Lower leg skin (tissue), 3 donors: ENCODE data around the gene AFF1.

Experiments used
- CTCF ChIP-seq, 3 donors: fragments of 450-650 bp; IDR thresholded peaks; one replicate each; pipeline ENCODE4 v1.5.1; 2016; ENCODE audit warnings: antibody characterized with exemption in 3 of 3, mild to moderate bottlenecking in 3 of 3, moderate library complexity in 2 of 3
- POLR2A ChIP-seq, 2 donors: fragments of 450-650 bp; IDR thresholded peaks; one replicate each; pipeline ENCODE4 v1.6.1; 2016 to 2017; ENCODE audit warnings: antibody characterized with exemption in 2 of 2, mild to moderate bottlenecking in 1 of 2, moderate library complexity in 1 of 2

- TF ChIP-seq CTCF (IDR thresholded peaks at IDR 0.05): no peak
- TF ChIP-seq POLR2A (IDR thresholded peaks at IDR 0.05): no peak
Measured at GRCh38 chr4:87014284-87014782, 79.5 kb downstream of the AFF1 start.
